ENCODE data around the gene GHR.

GHR gene

DNA sequence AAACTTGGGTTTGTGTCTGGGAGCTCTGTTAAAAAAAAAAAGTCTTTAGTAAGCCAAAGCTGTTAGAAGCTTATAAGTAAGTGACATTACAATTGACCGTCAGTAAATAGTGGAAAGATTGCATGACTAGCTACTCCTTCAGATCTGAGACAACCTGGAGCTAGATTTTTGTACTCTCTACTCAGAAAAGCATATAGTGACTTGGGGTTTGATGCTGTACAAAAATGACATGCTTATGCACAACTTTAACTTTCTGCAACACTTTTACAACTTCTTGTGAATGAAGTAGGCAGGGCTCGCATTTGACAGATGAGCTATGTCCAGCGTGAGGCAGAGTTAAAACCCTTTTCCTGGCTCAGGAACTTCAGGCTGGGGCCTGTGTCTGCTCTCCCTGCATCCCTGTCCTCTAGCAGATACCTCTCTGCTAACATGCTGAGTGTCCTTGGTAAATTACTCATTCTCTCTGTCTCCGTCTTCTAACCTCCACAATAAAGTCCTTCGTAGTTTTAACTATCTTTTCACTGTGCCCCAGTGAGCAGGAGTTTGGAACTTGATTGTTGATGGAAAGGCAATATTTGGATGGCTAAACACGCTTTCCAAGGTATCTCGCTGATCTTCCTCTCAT is 471 bp upstream of the GHR start:
- no peak for DNase-seq (ENCODE audit: low read depth in 1 of 2, low spot score in 1 of 2)
- no peak overlapping the region for H3K4me3 ChIP-seq (replicated peaks; ENCODE audit: insufficient read depth, low read length)
- H3K27me3 ChIP-seq (ENCODE audit: insufficient read depth, poor library complexity, severe bottlenecking): peaks cover 26% of the 10 kb centered on the region
- H3K27ac ChIP-seq (replicated peaks): no peak overlapping the region
- TF ChIP-seq POLR2AphosphoS5 (IDR thresholded peaks at IDR 0.05; ENCODE audit: low read depth) (no peak), SPI1 (IDR thresholded peaks at IDR 0.05; ENCODE audit: borderline replicate concordance, low read depth) (no peak), GABPA (IDR thresholded peaks at IDR 0.05; ENCODE audit: low read depth) (no peak)
- TF ChIP-seq, protein P1, sequence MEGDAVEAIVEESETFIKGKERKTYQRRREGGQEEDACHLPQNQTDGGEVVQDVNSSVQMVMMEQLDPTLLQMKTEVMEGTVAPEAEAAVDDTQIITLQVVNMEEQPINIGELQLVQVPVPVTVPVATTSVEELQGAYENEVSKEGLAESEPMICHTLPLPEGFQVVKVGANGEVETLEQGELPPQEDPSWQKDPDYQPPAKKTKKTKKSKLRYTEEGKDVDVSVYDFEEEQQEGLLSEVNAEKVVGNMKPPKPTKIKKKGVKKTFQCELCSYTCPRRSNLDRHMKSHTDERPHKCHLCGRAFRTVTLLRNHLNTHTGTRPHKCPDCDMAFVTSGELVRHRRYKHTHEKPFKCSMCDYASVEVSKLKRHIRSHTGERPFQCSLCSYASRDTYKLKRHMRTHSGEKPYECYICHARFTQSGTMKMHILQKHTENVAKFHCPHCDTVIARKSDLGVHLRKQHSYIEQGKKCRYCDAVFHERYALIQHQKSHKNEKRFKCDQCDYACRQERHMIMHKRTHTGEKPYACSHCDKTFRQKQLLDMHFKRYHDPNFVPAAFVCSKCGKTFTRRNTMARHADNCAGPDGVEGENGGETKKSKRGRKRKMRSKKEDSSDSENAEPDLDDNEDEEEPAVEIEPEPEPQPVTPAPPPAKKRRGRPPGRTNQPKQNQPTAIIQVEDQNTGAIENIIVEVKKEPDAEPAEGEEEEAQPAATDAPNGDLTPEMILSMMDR (IDR thresholded peaks at IDR 0.05; ENCODE audit: insufficient read depth, low read length): no peak
- TF ChIP-seq, protein P2, sequence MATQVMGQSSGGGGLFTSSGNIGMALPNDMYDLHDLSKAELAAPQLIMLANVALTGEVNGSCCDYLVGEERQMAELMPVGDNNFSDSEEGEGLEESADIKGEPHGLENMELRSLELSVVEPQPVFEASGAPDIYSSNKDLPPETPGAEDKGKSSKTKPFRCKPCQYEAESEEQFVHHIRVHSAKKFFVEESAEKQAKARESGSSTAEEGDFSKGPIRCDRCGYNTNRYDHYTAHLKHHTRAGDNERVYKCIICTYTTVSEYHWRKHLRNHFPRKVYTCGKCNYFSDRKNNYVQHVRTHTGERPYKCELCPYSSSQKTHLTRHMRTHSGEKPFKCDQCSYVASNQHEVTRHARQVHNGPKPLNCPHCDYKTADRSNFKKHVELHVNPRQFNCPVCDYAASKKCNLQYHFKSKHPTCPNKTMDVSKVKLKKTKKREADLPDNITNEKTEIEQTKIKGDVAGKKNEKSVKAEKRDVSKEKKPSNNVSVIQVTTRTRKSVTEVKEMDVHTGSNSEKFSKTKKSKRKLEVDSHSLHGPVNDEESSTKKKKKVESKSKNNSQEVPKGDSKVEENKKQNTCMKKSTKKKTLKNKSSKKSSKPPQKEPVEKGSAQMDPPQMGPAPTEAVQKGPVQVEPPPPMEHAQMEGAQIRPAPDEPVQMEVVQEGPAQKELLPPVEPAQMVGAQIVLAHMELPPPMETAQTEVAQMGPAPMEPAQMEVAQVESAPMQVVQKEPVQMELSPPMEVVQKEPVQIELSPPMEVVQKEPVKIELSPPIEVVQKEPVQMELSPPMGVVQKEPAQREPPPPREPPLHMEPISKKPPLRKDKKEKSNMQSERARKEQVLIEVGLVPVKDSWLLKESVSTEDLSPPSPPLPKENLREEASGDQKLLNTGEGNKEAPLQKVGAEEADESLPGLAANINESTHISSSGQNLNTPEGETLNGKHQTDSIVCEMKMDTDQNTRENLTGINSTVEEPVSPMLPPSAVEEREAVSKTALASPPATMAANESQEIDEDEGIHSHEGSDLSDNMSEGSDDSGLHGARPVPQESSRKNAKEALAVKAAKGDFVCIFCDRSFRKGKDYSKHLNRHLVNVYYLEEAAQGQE (IDR thresholded peaks at IDR 0.05; ENCODE audit: insufficient replicate concordance, low read depth): no peak

DNA sequence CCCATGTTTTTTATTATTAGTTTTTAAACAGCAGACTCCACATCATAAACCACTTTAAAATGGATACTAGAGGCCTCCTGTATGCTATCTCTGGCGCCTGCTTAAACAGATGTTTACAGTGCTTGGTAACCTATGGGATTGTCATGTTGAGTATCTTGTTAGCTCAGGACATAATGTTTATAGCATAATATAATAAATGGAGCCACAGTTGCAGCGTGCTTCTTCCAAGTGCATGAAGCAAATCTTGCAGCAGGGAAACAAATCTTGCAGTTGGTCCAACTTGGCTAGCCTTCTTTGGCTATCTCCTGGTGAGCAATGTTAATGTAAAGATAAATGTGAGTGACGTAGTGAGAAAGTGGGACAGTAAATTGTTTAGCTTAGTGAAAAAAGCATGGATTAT is 2.8 kb downstream of the GHR start:
- Histone ChIP-seq H3K4me3 (replicated peaks; ENCODE audit: insufficient read depth, low read length) (no peak overlapping the region), H3K27me3 (ENCODE audit: insufficient read depth, poor library complexity, severe bottlenecking) (peaks cover 26% of the 10 kb centered on the region), H3K27ac (replicated peaks) (no peak overlapping the region)
- no peak for DNase-seq (ENCODE audit: low read depth in 1 of 2, low spot score in 1 of 2)
- TF ChIP-seq POLR2AphosphoS5 (IDR thresholded peaks at IDR 0.05; ENCODE audit: low read depth) (no peak), GABPA (IDR thresholded peaks at IDR 0.05; ENCODE audit: low read depth) (no peak), SPI1 (IDR thresholded peaks at IDR 0.05; ENCODE audit: borderline replicate concordance, low read depth) (no peak)
- TF ChIP-seq, protein P2 (IDR thresholded peaks at IDR 0.05; ENCODE audit: insufficient replicate concordance, low read depth): no peak

DNA sequence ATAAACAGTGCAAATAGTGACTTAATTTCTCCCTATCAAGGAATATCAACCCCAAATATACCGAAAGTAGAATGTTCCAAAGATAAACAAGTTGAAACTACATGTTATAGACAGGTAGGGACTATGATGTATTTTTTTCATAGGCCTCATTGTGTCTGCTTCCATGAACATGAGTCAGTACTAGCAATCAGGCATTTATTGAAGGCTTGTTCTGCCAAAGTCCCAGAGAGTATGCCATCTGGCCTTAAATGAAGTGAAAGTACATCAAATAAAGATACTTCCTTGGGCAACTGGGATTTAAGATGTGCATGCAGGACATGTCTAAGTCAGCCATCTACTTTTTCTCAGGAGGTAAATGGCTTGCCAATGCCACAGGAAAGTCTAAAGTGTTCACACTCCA is 6.5 kb downstream of the GHR start:
- no peak overlapping the region for H3K4me3 ChIP-seq (replicated peaks; ENCODE audit: insufficient read depth, low read length)
- DNase-seq (ENCODE audit: low read depth in 1 of 2, low spot score in 1 of 2): no peak
- TF ChIP-seq POLR2AphosphoS5 (IDR thresholded peaks at IDR 0.05; ENCODE audit: low read depth) (no peak), GABPA (IDR thresholded peaks at IDR 0.05; ENCODE audit: low read depth) (no peak), SPI1 (IDR thresholded peaks at IDR 0.05; ENCODE audit: borderline replicate concordance, low read depth) (no peak)
- TF ChIP-seq, protein P2 (IDR thresholded peaks at IDR 0.05; ENCODE audit: insufficient replicate concordance, low read depth): no peak
- TF ChIP-seq, protein P1 (IDR thresholded peaks at IDR 0.05; ENCODE audit: insufficient read depth, low read length): no peak
- no peak overlapping the region for H3K27ac ChIP-seq (replicated peaks)
- peaks cover 14% of the 10 kb centered on the region for H3K27me3 ChIP-seq (ENCODE audit: insufficient read depth, poor library complexity, severe bottlenecking)

All from HL-60 (cell line).